AG10803 (cell line): ENCODE results near the gene CNNM3.

Experiments
- DNase-seq: peaks from one replicate; pipeline ENCODE4 v3.0.0; 2010; ENCODE audit warnings: low read depth
- H3K4me3 ChIP-seq: 2 replicates; pipeline ENCODE4 v1.5.1; 2011; ENCODE audit warnings: mild to moderate bottlenecking, low read length, control low read depth
- CTCF ChIP-seq: conservative IDR thresholded peaks from 2 replicates; pipeline ENCODE4 v1.5.1; 2011; ENCODE audit warnings: mild to moderate bottlenecking, low read length, control low read depth, inconsistent platforms

Gene CNNM3

DNA sequence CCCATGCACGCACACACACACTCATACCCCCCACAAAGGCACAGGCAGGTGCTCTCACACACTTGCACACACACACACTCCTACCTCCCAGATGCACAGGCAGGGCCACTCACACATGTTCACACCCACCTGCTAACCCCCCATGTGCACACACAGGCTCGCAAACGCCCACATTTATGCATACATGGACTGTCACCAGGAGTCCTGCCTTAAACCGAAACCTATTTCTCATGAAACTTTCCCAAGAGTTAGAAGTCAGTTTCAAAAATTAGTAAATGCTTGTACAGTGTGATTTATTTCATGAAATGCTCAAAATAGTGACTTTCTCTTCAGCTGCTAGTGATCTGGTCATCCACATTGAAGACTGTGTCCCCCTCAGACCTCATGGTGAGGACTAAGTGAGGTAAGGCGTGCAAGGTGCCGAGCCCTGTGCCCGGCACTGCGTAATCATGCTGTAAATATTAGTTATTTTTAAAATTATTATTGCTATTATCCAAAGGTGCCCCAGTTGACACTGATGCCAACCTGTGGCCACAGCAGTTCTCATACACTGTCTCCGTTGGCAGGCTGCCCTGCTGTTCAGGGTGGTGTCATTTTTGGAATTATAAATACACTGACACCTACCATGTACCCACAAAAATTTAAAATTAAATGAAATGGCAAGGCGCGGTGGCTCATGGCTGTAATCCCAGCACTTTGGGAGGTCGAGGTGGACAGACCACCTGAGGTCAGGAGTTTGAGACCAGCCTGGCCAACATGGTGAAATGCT lies 43.0 kb upstream of the CNNM3 start:
- no peak overlapping the region for H3K4me3 ChIP-seq
- no peak for DNase-seq
- no peak for TF ChIP-seq CTCF

DNA sequence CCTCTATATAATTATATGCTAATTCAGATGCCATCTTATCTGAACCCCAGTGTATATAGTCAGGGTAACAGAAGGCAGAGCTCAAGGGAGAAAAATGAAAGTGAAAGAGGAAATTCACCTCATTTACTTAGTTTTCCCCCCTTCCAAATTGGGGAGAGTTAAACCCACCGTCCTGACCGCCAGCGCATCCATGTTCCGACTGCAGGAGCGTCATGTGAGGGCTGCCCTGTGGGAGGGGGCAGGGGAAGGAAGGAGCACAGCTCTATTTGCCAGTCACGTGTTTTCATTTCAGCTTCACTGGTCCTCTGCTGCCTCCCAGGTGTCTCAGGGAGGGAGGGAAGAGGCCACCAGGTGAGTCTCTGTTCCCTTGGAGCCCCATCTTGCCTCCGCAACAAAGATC lies 42.1 kb upstream of the CNNM3 start:
- H3K4me3 ChIP-seq, result no peak overlapping the region
- no peak for DNase-seq
- no peak for TF ChIP-seq CTCF

- no peak overlapping the region for H3K4me3 ChIP-seq
- no peak for TF ChIP-seq CTCF
- DNase-seq, result no peak
These were observed 40.9 kb upstream of the CNNM3 start for GRCh38 chr2:96775160-96775559.

DNA sequence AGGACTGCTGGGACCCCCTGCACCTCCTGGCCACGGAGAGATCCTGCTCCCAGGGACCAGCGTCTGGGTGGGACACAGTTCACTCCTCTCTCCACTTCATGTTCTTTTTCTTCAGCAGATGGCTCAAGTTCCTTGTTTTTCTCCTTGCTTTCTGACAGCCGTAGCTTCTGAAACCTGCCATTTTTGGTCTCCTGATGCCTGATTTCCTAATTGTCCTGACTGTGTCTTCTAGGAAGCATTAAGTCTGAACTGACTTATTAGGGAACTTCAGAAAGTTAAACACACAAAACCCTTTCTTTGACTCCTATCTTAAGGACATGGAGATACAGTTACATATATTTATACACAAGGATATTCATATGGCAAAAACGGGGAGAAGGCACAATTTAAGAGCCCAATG lies 32.7 kb upstream of the CNNM3 start:
- DNase-seq, result no peak
- TF ChIP-seq CTCF, result no peak
- H3K4me3 ChIP-seq, result no peak overlapping the region

GRCh38 chr2:96787411-96787810 lies 28.7 kb upstream of the CNNM3 start:
- H3K4me3 ChIP-seq, result no peak overlapping the region
- DNase-seq, result no peak
- no peak for TF ChIP-seq CTCF

- no peak for TF ChIP-seq CTCF
- H3K4me3 ChIP-seq, result no peak overlapping the region
- no peak for DNase-seq
These were observed 27.4 kb upstream of the CNNM3 start for GRCh38 chr2:96788442-96789244.

DNA sequence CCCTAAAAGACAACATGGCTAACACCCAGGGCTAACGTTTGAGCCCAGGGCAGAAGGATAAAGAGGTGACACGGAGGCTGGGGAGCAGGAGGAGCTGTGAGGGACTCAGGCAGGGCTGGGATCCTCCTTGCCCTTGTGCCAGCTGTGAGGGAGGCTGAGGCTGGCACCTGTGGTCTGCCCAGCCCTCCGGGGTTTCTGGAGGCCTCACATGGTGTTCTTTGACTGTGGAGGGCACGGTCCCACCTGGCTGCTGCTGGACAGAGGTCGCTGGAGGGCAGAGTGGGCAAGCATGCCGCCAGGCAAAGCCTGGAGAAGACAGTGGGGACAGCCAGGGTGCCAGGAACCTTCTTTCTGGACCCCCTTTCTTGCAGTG lies 26.8 kb upstream of the CNNM3 start:
- no peak for TF ChIP-seq CTCF
- no peak for DNase-seq
- no peak overlapping the region for H3K4me3 ChIP-seq
